HepG2 (cell line): ENCODE results near the gene STOML2. TPM values are rescaled to one million over a fixed set of nuclear protein-coding genes. Genes with fewer than 3 reads are reported as not detected.

Source experiments
- ATAC-seq: fragments of 200-7000 bp; cut with Tn5 transposase; 3 replicates; pipeline ENCODE4 v1.9.1; 2020; ENCODE audit warnings: mild to moderate bottlenecking, moderate library complexity
- BruUV-seq: library from RNA; stranded (reverse); fragments of 400-500 nt; replicated peaks from 2 replicates; lab custom pipeline; 2021; lab: Mats Ljungman, UMichigan
- CTCF ChIA-PET: fragments of 300-600 bp; formaldehyde crosslinking; extraction: SDS; loops from one replicate; lab custom pipeline; 2021; ENCODE audit warnings: low total read pairs, inconsistent platforms, low intra/inter-chr PET ratio; lab: Yijun Ruan, JAX
- POLR2A ChIA-PET: fragments of 350-600 bp; sonication (Branson Sonifier 250); formaldehyde crosslinking; loops from one replicate; lab custom pipeline; 2020; ENCODE audit warnings: antibody characterized with exemption, inconsistent platforms; lab: Yijun Ruan, JAX
- DNase-seq: peaks from one replicate; pipeline ENCODE4 v3.0.0-alpha.2; 2015; ENCODE audit warnings: low spot score
- FAIRE-seq: peaks from 3 replicates; lab custom pipeline; 2011; peaks lifted over from hg19 to GRCh38; lab: Jason Lieb, UNC
- H2AFZ ChIP-seq: one replicate; pipeline ENCODE4 v1.6.1; 2011; ENCODE audit warnings: low read length, inconsistent platforms
- H3K27ac ChIP-seq: fragments of 300-600 bp; 3 replicates; pipeline ENCODE4 v1.8.0; 2011; ENCODE audit warnings: mixed run types, mild to moderate bottlenecking, mixed read lengths, low read length, inconsistent platforms; ENCODE audit not compliant: insufficient read depth; ENCODE audit errors: extremely low read length
- H3K27me3 ChIP-seq, 2 experiments: fragments of 200-600 bp in 1 of 2; 2 replicates in 1 of 2; 3 replicates in 1 of 2; pipeline versions ENCODE4 v1.6.0 to v1.8.0; 2011; ENCODE audit warnings: low read length in 2 of 2, mild to moderate bottlenecking in 2 of 2, moderate library complexity in 2 of 2, inconsistent platforms in 1 of 2; ENCODE audit not compliant: insufficient read depth in 2 of 2, control insufficient read depth in 1 of 2
- H3K36me3 ChIP-seq, 2 experiments: fragments of 200-600 bp in 1 of 2; replicated peaks in 1 of 2; 2 replicates in 1 of 2; 3 replicates in 1 of 2; pipeline versions ENCODE4 v1.5.1 to v1.8.0; 2011; ENCODE audit warnings: low read length in 2 of 2, inconsistent platforms in 1 of 2; ENCODE audit not compliant: insufficient read depth in 2 of 2, control insufficient read depth in 1 of 2
- H3K4me1 ChIP-seq: 2 replicates; pipeline ENCODE4 v1.5.1; 2012; ENCODE audit warnings: low read length, inconsistent platforms; ENCODE audit not compliant: insufficient read depth
- H3K4me2 ChIP-seq: 2 replicates; pipeline ENCODE4 v1.6.0; 2011; ENCODE audit warnings: low read depth, low read length, inconsistent platforms
- H3K4me3 ChIP-seq, 3 experiments: fragments of 200-600 bp in 1 of 3; sonication (generic), shearing (Covaris generic) in 1 of 3; replicated peaks in 1 of 3; 2 replicates each; pipeline ENCODE4 v1.5.1; 2011 to 2016; ENCODE audit warnings: low read length in 3 of 3, inconsistent platforms in 2 of 3, low read depth in 2 of 3, mild to moderate bottlenecking in 2 of 3, control low read depth in 1 of 3, mixed read lengths in 1 of 3; ENCODE audit not compliant: insufficient read depth in 1 of 3
- H3K79me2 ChIP-seq: one replicate; pipeline ENCODE4 v1.6.1; 2011; ENCODE audit warnings: low read length, inconsistent platforms; ENCODE audit not compliant: insufficient read depth
- H3K9ac ChIP-seq: 2 replicates; pipeline ENCODE4 v1.6.0; 2011; ENCODE audit warnings: mild to moderate bottlenecking, low read depth, low read length, inconsistent platforms; ENCODE audit not compliant: insufficient read depth
- H3K9me3 ChIP-seq: 2 replicates; pipeline ENCODE4 v1.5.1; 2012; ENCODE audit warnings: mild to moderate bottlenecking, low read length
- H4K20me1 ChIP-seq: 2 replicates; pipeline ENCODE4 v1.6.0; 2011; ENCODE audit warnings: inconsistent platforms, mild to moderate bottlenecking, low read length, moderate library complexity; ENCODE audit not compliant: insufficient read depth
- CCDC6 ChIP-seq: sonication (generic); formaldehyde crosslinking; IDR thresholded peaks from 2 replicates; pipeline ENCODE4 v1.8.1; 2022; ENCODE audit warnings: mild to moderate bottlenecking, missing genetic modification reagents, moderate library complexity
- MED1 ChIP-seq: sonication (generic); formaldehyde crosslinking; IDR thresholded peaks from 2 replicates; pipeline ENCODE4 v1.4.0; 2020; ENCODE audit warnings: missing genetic modification reagents
- NAIF1 ChIP-seq: sonication (generic); formaldehyde crosslinking; IDR thresholded peaks from 2 replicates; pipeline ENCODE4 v1.5.0; 2020; ENCODE audit warnings: mild to moderate bottlenecking, missing genetic modification reagents, borderline replicate concordance
- NFRKB ChIP-seq: fragments of 450-650 bp; IDR thresholded peaks from 2 replicates; pipeline ENCODE4 v1.6.1; 2017
- PLRG1 ChIP-seq: fragments of 450-650 bp; conservative IDR thresholded peaks from 2 replicates; pipeline ENCODE4 v1.6.1; 2016
- ZBTB7A ChIP-seq: sonication (generic); formaldehyde crosslinking; IDR thresholded peaks from 2 replicates; pipeline ENCODE4 v1.8.0; 2022; ENCODE audit warnings: mild to moderate bottlenecking, missing genetic modification reagents
- ZKSCAN5 ChIP-seq: sonication (generic); formaldehyde crosslinking; IDR thresholded peaks from 2 replicates; pipeline ENCODE4 v1.5.1; 2020; ENCODE audit warnings: mild to moderate bottlenecking, missing genetic modification reagents
- ZNF296 ChIP-seq: sonication (generic); formaldehyde crosslinking; conservative IDR thresholded peaks from 2 replicates; pipeline ENCODE4 v1.5.0; 2020; ENCODE audit warnings: mild to moderate bottlenecking, missing genetic modification reagents
- ZNF331 ChIP-seq: sonication (generic); formaldehyde crosslinking; IDR thresholded peaks from 2 replicates; pipeline ENCODE4 v1.4.0; 2020; ENCODE audit warnings: missing genetic modification reagents
- WGBS: methylation state at CpG from one replicate; pipeline ENCODE4 v1.1.6; 2017; ENCODE audit warnings: low lambda C conversion rate; 5-methylcytosine and 5-hydroxymethylcytosine counted together
- in situ Hi-C: cut with HindIII; loops from 2 replicates; pipeline ENCODE4 v1.10.0; 2017; ENCODE audit warnings: low pct_unique_long_range_greater_than_20kb; ENCODE audit not compliant: extremely low pct_ligation_motif_present
- intact Hi-C: fragments of 100-400 bp; cut with micrococcal nuclease; formaldehyde crosslinking; loops from one replicate; pipeline ENCODE4 v1.10.0; 2022; ENCODE audit not compliant: unreplicated experiment
- polyA plus RNA-seq, 8 experiments: library from polyadenylated mRNA; depleted of rRNA in 3 of 8; stranded (reverse) in 7 of 8; unstranded in 1 of 8; fragments of >200 nt; fragmentation: Illumina TruSeq in 4 of 8; extraction: Trizol in 4 of 8; gene quantifications; 2 replicates each; pipeline versions ENCODE4 v1.2.1 to v1.2.3, GENCODE V29; 2011 to 2016; ENCODE audit warnings: low read depth in 4 of 8, missing spikeins in 1 of 8, mixed read lengths in 1 of 8; ENCODE audit not compliant: insufficient read depth in 1 of 8
- total RNA-seq, 5 experiments: library from RNA; depleted of rRNA; stranded (reverse); fragments of >200 nt; fragmentation: Illumina TruSeq; extraction: Trizol; gene quantifications; 2 replicates each; pipeline ENCODE4 v1.2.3, GENCODE V29; 2016; ENCODE audit warnings: low read depth in 1 of 5
- TF ChIP-seq, protein P1 (sequence below): sonication (generic); formaldehyde crosslinking; IDR thresholded peaks from 2 replicates; pipeline ENCODE4 v1.5.1; 2020; ENCODE audit warnings: mild to moderate bottlenecking, missing genetic modification reagents, moderate library complexity

Gene STOML2
- total and polyA plus RNA-seq, 2 of the 13 experiments (the other 11 are each of a cell fraction or from before 2014, with no cell fraction given): 245 to 250 TPM

DNA sequence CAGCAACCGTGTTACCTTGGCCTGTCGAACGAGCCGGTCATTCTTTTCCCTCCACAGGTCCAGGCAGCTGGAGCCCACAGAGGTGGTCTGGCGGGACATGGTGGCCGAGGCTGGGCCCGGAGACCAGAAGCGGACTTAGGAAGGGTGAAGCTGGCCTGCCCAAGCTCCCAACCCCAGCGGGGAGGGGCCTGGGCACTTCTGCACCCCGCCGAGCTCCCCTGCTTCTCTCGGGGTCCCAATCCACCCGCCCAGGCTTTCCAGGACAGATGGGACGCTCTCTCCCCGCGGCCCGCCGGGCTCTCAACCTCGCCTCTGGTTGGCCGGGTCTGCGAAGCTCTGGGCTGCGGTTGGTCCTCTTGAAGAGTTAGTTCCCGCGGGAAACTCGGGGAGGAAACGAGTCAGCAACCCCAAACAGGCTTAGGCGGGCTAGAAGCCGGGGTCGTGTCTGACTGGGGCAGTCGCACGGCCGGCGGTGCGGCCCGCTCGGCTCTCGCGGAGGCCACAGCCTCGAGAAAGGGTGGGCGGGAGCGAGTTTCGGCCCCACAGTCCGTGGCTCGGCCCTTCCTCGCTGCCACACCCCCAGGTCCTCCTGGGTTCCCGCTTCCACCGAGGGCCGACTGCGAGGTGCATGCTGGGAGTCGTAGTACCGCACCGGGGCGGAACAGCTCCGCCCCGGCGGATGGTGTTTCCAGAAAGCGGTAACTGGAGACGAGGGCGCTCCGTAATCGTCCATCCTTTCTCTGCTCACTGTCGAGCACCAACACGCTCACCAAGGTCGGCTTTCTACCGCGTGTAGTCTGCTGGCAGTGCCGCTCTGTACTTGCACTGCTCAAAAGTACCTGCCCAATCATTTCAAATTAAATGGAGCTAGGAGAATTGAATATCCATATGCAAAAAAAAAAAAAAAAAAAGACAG lies 23.2 kb downstream of the STOML2 start, which contains the start of gene FANCG (continued):
- TF ChIP-seq, protein P1, sequence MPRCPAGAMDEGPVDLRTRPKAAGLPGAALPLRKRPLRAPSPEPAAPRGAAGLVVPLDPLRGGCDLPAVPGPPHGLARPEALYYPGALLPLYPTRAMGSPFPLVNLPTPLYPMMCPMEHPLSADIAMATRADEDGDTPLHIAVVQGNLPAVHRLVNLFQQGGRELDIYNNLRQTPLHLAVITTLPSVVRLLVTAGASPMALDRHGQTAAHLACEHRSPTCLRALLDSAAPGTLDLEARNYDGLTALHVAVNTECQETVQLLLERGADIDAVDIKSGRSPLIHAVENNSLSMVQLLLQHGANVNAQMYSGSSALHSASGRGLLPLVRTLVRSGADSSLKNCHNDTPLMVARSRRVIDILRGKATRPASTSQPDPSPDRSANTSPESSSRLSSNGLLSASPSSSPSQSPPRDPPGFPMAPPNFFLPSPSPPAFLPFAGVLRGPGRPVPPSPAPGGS (CRISPR knock-in tag): peak; percentile 61; the same call in 1 of the 2 replicates
- TF ChIP-seq NFRKB (no peak), ZNF331 (CRISPR knock-in tag) (no peak; the same call in 1 of the 2 replicates), NAIF1 (CRISPR knock-in tag) (no peak)

GRCh38 chr9:35079041-35079425 lies 23.9 kb downstream of the STOML2 start:
- no peaks in the 10 kb centered on the region for H4K20me1 ChIP-seq
- WGBS: no CpG with 5 or more reads among the region's 10 CpGs
- DNase-seq (no peak), FAIRE-seq (no peak), ATAC-seq (peak; percentile 35)
- H3K9me3 ChIP-seq: no peaks in the 10 kb centered on the region
- peaks cover 4 to 21% of the 10 kb centered on the region in 2 experiments; a peak in 4 of 5 replicates for H3K36me3 ChIP-seq
- no peaks in the 10 kb centered on the region; a peak in 1 of 5 replicates for H3K27me3 ChIP-seq
- peak overlapping the region; percentile 75 for H3K9ac ChIP-seq
- ChIA-PET POLR2A (interaction anchor here (1.0 to 2.5 kb wide), 10 partner anchors 9 to 37 kb away, joined by 3 to 23 read pairs (median 8); partner anchors contain the start of genes ATOSB, PIGO and STOML2), CTCF (no interaction called here)
- peaks cover 23% of the 10 kb centered on the region for H3K4me1 ChIP-seq
- intact Hi-C loops: no loop called here
- in situ Hi-C loops: no loop called here
- BruUV-seq: TSS peak; percentile 53
- peak overlapping the region; percentile 78 to 79 (median 78) for H3K4me3 ChIP-seq
- no peak overlapping the region for H2AFZ ChIP-seq
- TF ChIP-seq MED1: no peak
- no peak for TF ChIP-seq ZKSCAN5 (CRISPR knock-in tag)
- TF ChIP-seq PLRG1: no peak
- TF ChIP-seq CCDC6 (CRISPR knock-in tag): peak; percentile 3; the same call in 1 of the 2 replicates
- TF ChIP-seq ZBTB7A: 0 out of 2 replicates have a peak, but pooled peaks have one; percentile 26
- TF ChIP-seq ZNF296 (CRISPR knock-in tag): 0 out of 2 replicates have a peak, but pooled peaks have one; percentile 51
- H3K79me2 ChIP-seq: peaks cover 26% of the 10 kb centered on the region
- peak overlapping the region; percentile 97 for H3K4me2 ChIP-seq
- H3K27ac ChIP-seq: peak overlapping the region; percentile 76
